Stimulated activated naive CD4-positive, alpha-beta T cell (primary cell): ENCODE data around the gene ARL8B.

Experiments used
- DNase-seq, 6 experiments: peaks; one replicate each; lab custom pipeline; 2025; lab: John Stamatoyannopoulos, UW

ARL8B gene

GRCh38 chr3:5212628-5213573 is 90.8 kb downstream of the ARL8B start:
- no peak for DNase-seq

DNA sequence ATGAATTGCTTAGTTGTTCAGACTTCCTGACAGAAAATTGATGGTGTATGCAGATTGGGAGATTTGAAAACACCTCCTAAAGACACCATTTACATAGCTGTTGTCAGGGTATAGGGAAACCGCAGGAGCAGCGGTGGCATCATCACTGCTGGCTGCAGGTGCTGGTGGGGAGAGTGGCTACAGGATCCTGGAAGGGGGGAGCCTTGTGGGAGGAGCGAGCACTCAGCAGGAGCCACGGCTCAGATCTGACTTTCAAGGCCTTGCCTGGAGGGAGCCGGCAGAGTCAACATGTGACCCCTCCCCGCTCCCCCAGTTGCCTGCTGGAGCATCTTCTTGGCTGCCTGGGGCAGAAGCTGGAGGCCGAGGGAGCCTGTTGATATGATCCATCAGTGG is 91.5 kb downstream of the ARL8B start:
- DNase-seq = no peak

DNA sequence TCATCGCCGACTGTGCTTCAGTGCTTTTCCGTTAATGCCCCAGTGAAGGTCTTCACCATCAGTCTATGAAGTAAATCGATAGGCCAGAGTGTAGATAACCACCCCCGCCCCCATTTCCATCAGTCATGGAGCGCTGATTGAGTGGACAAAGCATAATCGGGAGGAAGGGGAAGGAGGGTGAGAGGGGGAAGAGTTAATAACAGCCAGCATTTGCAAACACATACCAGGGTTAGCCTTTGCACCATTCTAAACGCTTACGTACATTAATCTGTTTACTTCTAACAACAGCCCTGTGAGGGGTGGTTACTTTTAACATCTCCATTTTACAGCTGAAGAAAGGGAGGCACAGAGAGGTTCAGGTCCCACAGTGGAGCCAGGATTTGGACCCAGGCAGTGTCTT is 92.3 kb downstream of the ARL8B start:
- DNase-seq = no peak

GRCh38 chr3:5217824-5218595 is 95.9 kb downstream of the ARL8B start:
- DNase-seq = no peak

DNA sequence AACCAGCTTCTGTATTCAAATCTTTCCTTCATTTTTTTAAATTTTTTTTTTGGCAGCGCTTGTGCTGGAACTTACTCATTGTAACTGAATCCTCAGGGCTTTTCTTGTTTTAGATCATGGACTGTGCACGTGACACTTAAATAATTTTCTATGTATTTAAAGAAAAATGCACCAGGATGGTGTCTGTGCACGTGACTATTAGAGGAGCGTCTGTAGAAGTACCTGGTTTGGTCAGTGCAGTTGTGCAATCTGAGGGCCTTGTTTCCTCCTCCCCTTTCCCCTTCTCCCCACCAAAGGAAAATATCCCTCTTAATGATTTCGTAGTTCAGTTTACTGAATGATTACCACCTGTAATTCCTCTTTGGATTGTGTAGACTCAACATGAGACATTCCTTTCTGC is 96.7 kb downstream of the ARL8B start:
- no peak for DNase-seq

DNA sequence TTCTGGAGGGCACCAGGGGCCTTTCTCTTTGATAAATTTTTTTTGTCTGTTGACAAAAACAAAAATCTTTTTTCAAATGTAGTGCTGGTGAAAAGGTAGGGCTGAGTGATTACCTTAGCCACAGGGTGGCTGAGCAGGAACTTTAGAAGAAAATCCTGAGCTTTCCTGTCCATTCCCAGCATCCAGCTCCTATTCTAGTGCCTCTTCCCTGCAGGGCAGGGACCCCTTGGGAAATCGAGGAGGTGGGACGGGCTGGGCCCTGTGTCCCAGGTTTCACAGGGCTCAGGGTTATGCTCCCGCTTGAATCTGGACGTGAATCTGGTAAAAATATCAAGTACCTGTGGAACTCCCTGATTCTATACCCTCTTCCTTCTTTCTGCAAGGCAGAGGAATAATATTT is 97.1 kb downstream of the ARL8B start:
- DNase-seq = no peak

GRCh38 chr3:5220193-5220592 is 98.1 kb downstream of the ARL8B start:
- DNase-seq = no peak

GRCh38 chr3:5220667-5221431 is 98.8 kb downstream of the ARL8B start:
- no peak for DNase-seq

DNA sequence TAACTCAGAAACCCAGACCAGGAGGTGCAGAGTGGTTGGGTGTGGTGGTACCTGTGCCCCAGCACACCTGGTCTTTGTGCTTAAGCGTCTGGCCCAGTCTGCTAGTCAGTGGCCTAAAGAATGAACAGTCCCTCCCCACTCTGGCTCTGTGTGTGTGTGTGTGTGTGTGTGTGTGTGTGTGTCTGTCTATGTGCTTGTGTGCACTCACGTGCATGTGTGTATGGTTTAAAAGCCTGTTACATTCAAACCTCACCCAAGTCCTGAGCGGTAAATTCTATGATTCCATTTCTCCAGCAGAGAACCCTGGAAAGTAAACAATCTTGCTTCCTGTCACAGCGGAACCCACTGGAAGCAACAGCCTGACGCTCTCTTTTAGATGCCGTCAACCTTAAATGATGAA is 99.6 kb downstream of the ARL8B start:
- no peak for DNase-seq

DNA sequence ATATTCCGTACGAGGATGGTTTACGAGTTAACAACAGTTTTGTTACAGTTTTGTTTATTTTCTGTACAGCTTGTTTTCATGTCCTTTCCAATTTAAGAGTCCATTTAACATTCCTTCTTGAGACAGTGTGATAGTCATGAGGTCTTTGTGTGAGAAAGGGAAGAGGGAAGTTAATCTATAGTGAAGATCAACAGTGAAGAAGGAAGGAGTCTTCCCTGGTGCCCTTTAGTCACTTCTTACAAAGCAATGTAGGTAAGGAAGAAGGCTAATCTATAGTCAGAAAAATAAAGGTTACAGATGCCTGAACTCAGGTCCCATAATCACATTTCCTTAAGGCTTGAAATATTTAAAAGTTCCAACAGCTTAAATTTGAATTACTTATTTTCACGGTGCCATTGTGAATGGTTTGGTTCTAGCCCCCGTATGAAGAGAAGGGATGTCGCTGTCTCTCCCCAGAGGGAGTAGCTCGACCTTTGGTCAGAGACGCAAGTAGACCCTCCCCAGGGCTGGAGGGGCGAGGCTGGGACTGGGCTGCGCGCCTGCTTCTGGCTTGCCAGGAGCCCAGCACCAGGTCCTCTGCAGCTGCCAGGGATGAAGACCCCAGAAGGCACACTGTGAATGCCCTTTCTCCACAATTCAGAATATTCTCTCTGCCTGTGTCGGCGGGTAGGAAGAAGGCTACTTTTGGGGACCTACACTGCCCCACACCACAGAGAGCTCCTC is 100.4 kb downstream of the ARL8B start:
- DNase-seq = no peak

DNA sequence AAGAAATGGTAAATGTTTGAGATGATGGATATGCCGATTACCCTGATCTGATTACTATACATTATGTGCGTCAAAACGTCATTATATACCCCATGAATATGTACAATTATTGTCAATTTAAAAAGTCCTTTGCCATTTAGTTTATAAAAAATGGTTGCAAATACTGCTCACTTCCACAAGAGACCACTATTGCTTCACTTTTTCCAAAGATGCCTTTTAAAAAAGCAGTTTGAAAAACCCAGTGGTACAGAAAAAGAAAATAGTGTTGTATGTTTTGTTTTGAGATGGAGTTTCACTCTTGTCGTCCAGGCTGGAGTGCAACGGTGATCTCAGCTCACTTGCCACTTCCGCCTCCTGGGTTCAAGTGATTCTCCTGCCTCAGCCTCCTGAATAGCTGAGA is 104.7 kb downstream of the ARL8B start:
- peak in 1 of 6 experiments; percentile 24 for DNase-seq

DNA sequence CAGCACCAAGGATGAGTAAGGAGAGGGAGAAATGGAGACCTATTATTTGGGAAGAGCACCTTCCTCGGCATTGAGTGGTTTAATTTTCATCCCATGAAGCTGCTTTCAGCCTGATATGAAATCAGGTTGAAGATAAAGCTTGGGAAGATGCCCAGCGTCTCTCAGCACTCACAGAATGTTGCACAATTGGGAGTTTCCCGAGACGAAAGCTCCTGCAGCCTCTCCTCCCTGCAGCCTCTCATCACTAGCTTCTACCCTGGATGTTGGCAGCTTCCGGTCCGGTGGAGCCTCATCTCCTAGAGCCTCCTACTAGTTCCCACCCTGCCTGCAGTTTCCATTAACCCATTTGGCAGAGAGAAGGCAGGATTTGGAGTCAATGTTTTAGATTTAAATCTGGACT is 105.7 kb downstream of the ARL8B start:
- DNase-seq = no peak

GRCh38 chr3:5229414-5229813 is 107.3 kb downstream of the ARL8B start:
- DNase-seq = no peak
